Measurements from ENCODE around the gene SEC16B. TPM values are rescaled to one million over a fixed set of nuclear protein-coding genes. Genes with fewer than 3 reads are reported as not detected.

SEC16B gene
- total and polyA plus RNA-seq, 4 experiments from 2014 or later = not detected

DNA sequence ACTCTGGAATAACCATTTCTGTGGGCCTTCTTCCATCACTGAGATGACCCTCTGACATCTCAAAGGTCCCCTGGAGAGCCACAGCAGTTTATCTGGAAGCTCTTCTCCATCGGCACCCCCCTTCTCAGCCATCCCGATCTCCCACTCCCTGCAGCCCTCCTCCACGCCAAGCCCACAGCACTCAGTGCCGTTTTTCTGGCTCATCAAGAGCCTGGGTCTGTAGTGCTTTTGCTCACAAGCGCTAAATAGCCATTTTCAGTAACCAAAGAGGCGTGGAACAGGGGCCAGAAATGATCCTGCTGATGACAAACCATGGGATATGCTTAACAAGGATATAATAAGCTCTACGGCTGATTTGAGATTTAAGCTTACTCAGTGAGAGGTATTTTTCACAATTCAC, 17.6 kb downstream of the SEC16B start:
- no peaks in the 10 kb centered on the region for H3K36me3 ChIP-seq (ENCODE audit: insufficient read depth, low read length)
- intact Hi-C loops (cut with micrococcal nuclease) = no loop called here
- no peaks in the 10 kb centered on the region for H3K9me3 ChIP-seq (ENCODE audit: control insufficient read depth in 1 of 2, low read length in 2 of 2)
- peaks cover 0 to 4% (median 0%) of the 10 kb centered on the region in 8 donors for H3K9me3 Mint-ChIP-seq
- no peak overlapping the region for H3K27ac ChIP-seq (ENCODE audit: low read depth, low read length)
- H3K27me3 Mint-ChIP-seq = no peaks in the 10 kb centered on the region
- H3K4me3 Mint-ChIP-seq = no peak overlapping the region
- ChIA-PET POLR2A (ENCODE audit: partially characterized antibody) (no interaction called here), CTCF (ENCODE audit: partially characterized antibody) (interaction anchor here (1.5 kb wide), 1 partner anchor 9 kb away, joined by 6 read pairs; no protein-coding TSS in a partner anchor)
- no peak for DNase-seq
- no peaks in the 10 kb centered on the region for H3K4me1 Mint-ChIP-seq
- no peaks in the 10 kb centered on the region for H3K36me3 Mint-ChIP-seq
- H3K27me3 ChIP-seq (ENCODE audit: insufficient read depth, low read length) = no peaks in the 10 kb centered on the region
- H3K4me1 ChIP-seq (ENCODE audit: insufficient read depth, low read length) = no peaks in the 10 kb centered on the region
- no peak overlapping the region for H3K4me3 ChIP-seq (ENCODE audit: low read length in 2 of 2)
- H3K27ac Mint-ChIP-seq = no peak overlapping the region

- no peaks in the 10 kb centered on the region for H3K4me1 ChIP-seq (ENCODE audit: insufficient read depth, low read length)
- H3K36me3 Mint-ChIP-seq = no peaks in the 10 kb centered on the region
- no peaks in the 10 kb centered on the region for H3K9me3 ChIP-seq (ENCODE audit: control insufficient read depth in 1 of 2, low read length in 2 of 2)
- ChIA-PET POLR2A (ENCODE audit: partially characterized antibody) (no interaction called here), CTCF (ENCODE audit: partially characterized antibody) (interaction anchor here (1.5 kb wide), 1 partner anchor 11 kb away, joined by 6 read pairs; no protein-coding TSS in a partner anchor)
- no peak overlapping the region for H3K4me3 Mint-ChIP-seq
- intact Hi-C loops (cut with micrococcal nuclease) = no loop called here
- no peaks in the 10 kb centered on the region for H3K27me3 ChIP-seq (ENCODE audit: insufficient read depth, low read length)
- no peaks in the 10 kb centered on the region for H3K36me3 ChIP-seq (ENCODE audit: insufficient read depth, low read length)
- H3K4me3 ChIP-seq (ENCODE audit: low read length in 2 of 2) = no peak overlapping the region
- H3K4me1 Mint-ChIP-seq = no peaks in the 10 kb centered on the region
- H3K27ac Mint-ChIP-seq = no peak overlapping the region
- H3K27ac ChIP-seq (ENCODE audit: low read depth, low read length) = no peak overlapping the region
- H3K9me3 Mint-ChIP-seq = peaks cover 0 to 4% (median 0%) of the 10 kb centered on the region in 8 donors
- no peak for DNase-seq
- no peaks in the 10 kb centered on the region for H3K27me3 Mint-ChIP-seq
Measured at GRCh38 chr1:177950506-177950905, 19.4 kb downstream of the SEC16B start.

DNA sequence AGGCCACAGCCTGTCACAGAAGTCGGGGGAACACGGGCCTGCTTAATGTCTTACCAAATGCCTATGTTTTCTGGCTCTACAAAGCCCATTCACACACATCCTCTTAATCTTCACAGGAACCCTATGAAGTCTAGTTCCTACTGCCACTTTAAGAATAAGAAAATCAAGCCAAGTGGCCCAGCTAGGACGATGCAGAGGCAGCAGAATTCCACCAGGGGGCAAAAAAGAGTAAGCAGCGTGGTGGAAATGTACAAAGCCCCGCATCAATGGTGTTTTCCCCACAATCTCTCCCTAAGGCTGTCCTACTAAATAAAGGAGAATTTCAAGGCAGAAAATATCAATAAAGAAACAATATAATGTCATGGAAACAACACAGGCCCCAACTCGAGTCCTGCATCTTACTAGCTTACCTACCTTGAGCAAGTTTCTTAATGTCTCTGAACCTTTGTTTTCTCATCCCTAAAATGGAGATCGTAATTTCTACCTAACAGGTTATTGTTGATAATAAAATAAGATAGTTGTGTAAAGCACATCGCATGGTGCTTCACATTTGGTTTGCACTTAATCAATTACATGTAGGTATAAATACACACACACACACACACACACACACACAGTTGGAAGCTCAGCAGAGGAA, 21.4 kb downstream of the SEC16B start:
- Mint-ChIP-seq H3K4me3 (no peak overlapping the region), H3K4me1 (no peaks in the 10 kb centered on the region), H3K36me3 (no peaks in the 10 kb centered on the region), H3K27me3 (no peaks in the 10 kb centered on the region), H3K9me3 (peaks cover 0 to 2% (median 0%) of the 10 kb centered on the region in 8 donors), H3K27ac (no peak overlapping the region)
- Histone ChIP-seq H3K4me3 (ENCODE audit: low read length in 2 of 2) (no peak overlapping the region), H3K27ac (ENCODE audit: low read depth, low read length) (no peak overlapping the region), H3K27me3 (ENCODE audit: insufficient read depth, low read length) (no peaks in the 10 kb centered on the region), H3K4me1 (ENCODE audit: insufficient read depth, low read length) (no peaks in the 10 kb centered on the region), H3K36me3 (ENCODE audit: insufficient read depth, low read length) (no peaks in the 10 kb centered on the region), H3K9me3 (ENCODE audit: control insufficient read depth in 1 of 2, low read length in 2 of 2) (no peaks in the 10 kb centered on the region)
- peak in 1 of 5 donors; percentile 5 for DNase-seq
- POLR2A ChIA-PET (ENCODE audit: partially characterized antibody) = no interaction called here
- CTCF ChIA-PET (ENCODE audit: partially characterized antibody) = no interaction called here
- intact Hi-C loops (cut with micrococcal nuclease) = loop anchor here (5.0 kb wide), 1 partner anchor 1051 kb away; no protein-coding TSS in a partner anchor

GRCh38 chr1:177947623-177948022, 22.2 kb downstream of the SEC16B start:
- H3K4me3 ChIP-seq (ENCODE audit: low read length in 2 of 2) = no peak overlapping the region
- CTCF ChIA-PET (ENCODE audit: partially characterized antibody) = interaction anchor here (0.6 kb wide), 1 partner anchor 1572 kb away, joined by 3 read pairs; no protein-coding TSS in a partner anchor
- Mint-ChIP-seq H3K27ac (no peak overlapping the region), H3K36me3 (no peaks in the 10 kb centered on the region), H3K4me1 (no peaks in the 10 kb centered on the region), H3K9me3 (peaks cover 0 to 2% (median 0%) of the 10 kb centered on the region in 8 donors), H3K4me3 (no peak overlapping the region), H3K27me3 (no peaks in the 10 kb centered on the region)
- H3K27me3 ChIP-seq (ENCODE audit: insufficient read depth, low read length) = no peaks in the 10 kb centered on the region
- intact Hi-C loops (cut with micrococcal nuclease) = loop anchor here (5.0 kb wide), 1 partner anchor 1050 kb away; no protein-coding TSS in a partner anchor
- H3K4me1 ChIP-seq (ENCODE audit: insufficient read depth, low read length) = no peaks in the 10 kb centered on the region
- H3K9me3 ChIP-seq (ENCODE audit: control insufficient read depth in 1 of 2, low read length in 2 of 2) = no peaks in the 10 kb centered on the region
- DNase-seq = no peak
- no peak overlapping the region for H3K27ac ChIP-seq (ENCODE audit: low read depth, low read length)
- H3K36me3 ChIP-seq (ENCODE audit: insufficient read depth, low read length) = no peaks in the 10 kb centered on the region
- POLR2A ChIA-PET (ENCODE audit: partially characterized antibody) = no interaction called here

- no peak overlapping the region for H3K27ac ChIP-seq (ENCODE audit: low read depth, low read length)
- H3K27me3 Mint-ChIP-seq = no peaks in the 10 kb centered on the region
- no peaks in the 10 kb centered on the region for H3K4me1 Mint-ChIP-seq
- ChIA-PET CTCF (ENCODE audit: partially characterized antibody) (interaction anchor here (1.0 kb wide), 1 partner anchor 9 kb away, joined by 5 read pairs; no protein-coding TSS in a partner anchor), POLR2A (ENCODE audit: partially characterized antibody) (no interaction called here)
- DNase-seq = no peak
- intact Hi-C loops (cut with micrococcal nuclease) = loop anchor here (5.0 kb wide), 1 partner anchor 1049 kb away; no protein-coding TSS in a partner anchor
- no peaks in the 10 kb centered on the region for H3K36me3 ChIP-seq (ENCODE audit: insufficient read depth, low read length)
- no peak overlapping the region for H3K27ac Mint-ChIP-seq
- no peak overlapping the region for H3K4me3 Mint-ChIP-seq
- no peaks in the 10 kb centered on the region for H3K27me3 ChIP-seq (ENCODE audit: insufficient read depth, low read length)
- peaks cover 0 to 2% (median 0%) of the 10 kb centered on the region in 8 donors for H3K9me3 Mint-ChIP-seq
- H3K36me3 Mint-ChIP-seq = no peaks in the 10 kb centered on the region
- H3K4me1 ChIP-seq (ENCODE audit: insufficient read depth, low read length) = no peaks in the 10 kb centered on the region
- no peaks in the 10 kb centered on the region for H3K9me3 ChIP-seq (ENCODE audit: control insufficient read depth in 1 of 2, low read length in 2 of 2)
- H3K4me3 ChIP-seq (ENCODE audit: low read length in 2 of 2) = no peak overlapping the region
Measured at GRCh38 chr1:177945943-177946650, 23.8 kb downstream of the SEC16B start.

GRCh38 chr1:177944016-177944949, 25.6 kb downstream of the SEC16B start:
- Histone ChIP-seq H3K4me1 (ENCODE audit: insufficient read depth, low read length) (no peaks in the 10 kb centered on the region), H3K9me3 (ENCODE audit: control insufficient read depth in 1 of 2, low read length in 2 of 2) (no peaks in the 10 kb centered on the region), H3K4me3 (ENCODE audit: low read length in 2 of 2) (no peak overlapping the region), H3K27ac (ENCODE audit: low read depth, low read length) (no peak overlapping the region), H3K36me3 (ENCODE audit: insufficient read depth, low read length) (no peaks in the 10 kb centered on the region), H3K27me3 (ENCODE audit: insufficient read depth, low read length) (no peaks in the 10 kb centered on the region)
- ChIA-PET POLR2A (ENCODE audit: partially characterized antibody) (no interaction called here), CTCF (ENCODE audit: partially characterized antibody) (no interaction called here)
- Mint-ChIP-seq H3K9me3 (peaks cover 0 to 2% (median 0%) of the 10 kb centered on the region in 8 donors), H3K4me3 (no peak overlapping the region), H3K27ac (no peak overlapping the region), H3K36me3 (no peaks in the 10 kb centered on the region), H3K27me3 (no peaks in the 10 kb centered on the region), H3K4me1 (no peaks in the 10 kb centered on the region)
- DNase-seq = no peak
- intact Hi-C loops (cut with micrococcal nuclease) = no loop called here

DNA sequence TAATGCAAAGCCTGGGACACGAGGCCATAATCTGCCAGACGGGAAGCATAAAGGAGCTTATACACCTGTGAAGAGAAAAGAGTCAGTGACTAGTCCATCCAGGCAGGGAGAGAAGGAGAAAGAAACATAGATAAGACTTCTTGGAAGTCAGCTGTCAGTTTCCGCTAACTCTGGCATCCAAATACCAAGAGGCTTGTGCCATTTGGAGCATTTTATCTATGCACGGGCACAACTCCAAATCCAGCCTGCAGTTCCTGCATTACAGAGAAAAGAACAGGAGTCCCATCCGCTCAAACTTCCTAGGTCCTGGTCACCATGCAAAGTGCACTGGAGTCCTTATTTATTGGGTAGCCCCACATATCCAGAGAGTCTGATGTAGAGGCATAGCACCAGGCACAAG, 27.9 kb downstream of the SEC16B start:
- Histone ChIP-seq H3K4me1 (ENCODE audit: insufficient read depth, low read length) (no peaks in the 10 kb centered on the region), H3K27me3 (ENCODE audit: insufficient read depth, low read length) (no peaks in the 10 kb centered on the region), H3K27ac (ENCODE audit: low read depth, low read length) (no peak overlapping the region), H3K9me3 (ENCODE audit: control insufficient read depth in 1 of 2, low read length in 2 of 2) (no peaks in the 10 kb centered on the region), H3K36me3 (ENCODE audit: insufficient read depth, low read length) (no peaks in the 10 kb centered on the region), H3K4me3 (ENCODE audit: low read length in 2 of 2) (no peak overlapping the region)
- Mint-ChIP-seq H3K4me3 (no peak overlapping the region), H3K4me1 (no peaks in the 10 kb centered on the region), H3K27me3 (no peaks in the 10 kb centered on the region), H3K27ac (no peak overlapping the region), H3K36me3 (no peaks in the 10 kb centered on the region), H3K9me3 (peaks cover 0 to 2% (median 0%) of the 10 kb centered on the region in 8 donors)
- ChIA-PET POLR2A (ENCODE audit: partially characterized antibody) (no interaction called here), CTCF (ENCODE audit: partially characterized antibody) (no interaction called here)
- intact Hi-C loops (cut with micrococcal nuclease) = no loop called here
- no peak for DNase-seq
